Stimulated activated effector memory CD8-positive, alpha-beta T cell treated with anti-CD3 and anti-CD28 coated beads, Interleukin-12 subunit alpha, Interleukin-12 subunit beta, amount 100 ng/mL, for 72 hours (primary cell): ENCODE results near the gene NRG4.
"Not testable (repeated sequence)": the region's sequence is repeated elsewhere in the genome, so short reads cannot be mapped to it uniquely, and the experiment has no call there.

Source experiments
- ATAC-seq: fragments of 150-1000 bp; cut with Tn5 transposase; 2 replicates; pipeline ENCODE4 v1.10.0; 2021
- DNase-seq, 2 donors: peaks; one replicate each; pipeline ENCODE4 v3.0.0; 2021 to 2022; ENCODE audit warnings: low spot score in 2 of 2
- H3K27ac Mint-ChIP-seq: one replicate; pipeline ENCODE4 v1.8.0; 2022; ENCODE audit warnings: mild to moderate bottlenecking, mixed read lengths
- H3K36me3 Mint-ChIP-seq: one replicate; pipeline ENCODE4 v1.8.0; 2022; ENCODE audit warnings: mild to moderate bottlenecking, mixed read lengths
- H3K4me1 Mint-ChIP-seq: one replicate; pipeline ENCODE4 v1.8.0; 2022; ENCODE audit warnings: mixed read lengths
- H3K4me3 Mint-ChIP-seq: one replicate; pipeline ENCODE4 v1.8.0; 2022; ENCODE audit warnings: mild to moderate bottlenecking, mixed read lengths
- H3K9me3 Mint-ChIP-seq: one replicate; pipeline ENCODE4 v1.8.0; 2022; ENCODE audit warnings: mixed read lengths

Gene NRG4

DNA sequence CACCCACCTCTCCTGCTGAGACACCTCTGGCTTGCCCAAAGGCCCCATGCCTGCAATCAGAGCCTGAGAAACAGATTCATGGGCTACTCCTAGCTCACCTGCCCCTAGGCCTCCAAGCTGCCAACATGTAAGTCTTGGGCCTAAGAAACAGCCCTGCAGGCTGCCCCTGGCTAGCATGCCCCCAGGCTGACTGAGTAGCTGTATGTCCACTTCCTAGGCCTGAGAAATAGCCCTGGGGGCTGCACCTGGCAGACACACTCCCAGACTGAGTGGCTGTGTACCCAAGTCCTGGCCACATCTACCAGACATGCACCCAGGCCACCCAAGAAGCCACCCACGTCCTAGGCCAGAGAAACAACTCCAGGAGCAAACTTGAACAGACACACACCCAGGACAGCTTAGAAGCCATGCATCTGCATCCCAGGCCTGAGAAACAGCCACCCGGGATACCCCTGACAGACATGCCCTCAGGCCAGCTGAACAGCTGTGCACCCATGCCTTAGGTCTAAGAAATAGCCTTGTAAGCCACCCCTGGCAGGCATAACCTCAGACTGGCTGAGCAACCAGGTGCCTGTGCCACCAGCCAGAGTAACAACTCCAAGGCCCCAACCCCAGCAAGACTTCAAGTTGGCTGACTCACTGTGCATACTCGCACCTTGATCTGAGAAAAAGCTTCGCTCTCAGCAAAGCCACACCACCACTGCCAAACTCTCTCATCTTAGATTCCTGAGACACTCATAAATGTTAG, 12.0 kb upstream of the NRG4 start:
- ATAC-seq (no peak), DNase-seq (no peak)
- H3K9me3 Mint-ChIP-seq, result peaks cover 4% of the 10 kb centered on the region
- H3K4me1 Mint-ChIP-seq, result no peaks in the 10 kb centered on the region
- no peaks in the 10 kb centered on the region for H3K36me3 Mint-ChIP-seq
- no peak overlapping the region for H3K27ac Mint-ChIP-seq
- no peak overlapping the region for H3K4me3 Mint-ChIP-seq

DNA sequence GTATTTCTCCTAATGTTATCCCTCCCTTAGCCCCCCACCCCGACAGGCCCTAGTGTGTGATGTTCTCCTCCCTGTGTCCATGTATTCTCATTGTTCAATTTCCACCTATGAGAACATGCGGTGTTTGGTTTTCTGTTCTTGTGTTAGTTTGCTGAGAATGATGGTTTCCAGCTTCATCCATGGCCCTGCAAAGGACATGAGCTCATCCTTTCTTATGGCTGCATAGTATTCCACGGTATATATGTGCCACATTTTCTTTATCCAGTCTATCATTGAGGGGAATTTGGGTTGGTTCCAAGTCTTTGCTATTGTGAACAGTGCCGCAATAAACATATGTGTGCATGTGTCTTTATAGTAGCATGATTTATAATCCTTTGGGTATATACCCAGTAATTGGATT, 1.2 kb upstream of the NRG4 start:
- not testable (repeated sequence) for H3K27ac Mint-ChIP-seq, H3K36me3 Mint-ChIP-seq, H3K4me1 Mint-ChIP-seq, H3K4me3 Mint-ChIP-seq, ATAC-seq, DNase-seq
- peaks cover 14% of the 10 kb centered on the region for H3K9me3 Mint-ChIP-seq

GRCh38 chr15:76010613-76011012, 1.6 kb downstream of the NRG4 start:
- DNase-seq, result no peak
- H3K9me3 Mint-ChIP-seq, result no peaks in the 10 kb centered on the region
- peaks cover 6% of the 10 kb centered on the region for H3K4me1 Mint-ChIP-seq
- no peak overlapping the region for H3K4me3 Mint-ChIP-seq
- no peak overlapping the region for H3K27ac Mint-ChIP-seq
- ATAC-seq, result no peak
- no peaks in the 10 kb centered on the region for H3K36me3 Mint-ChIP-seq

DNA sequence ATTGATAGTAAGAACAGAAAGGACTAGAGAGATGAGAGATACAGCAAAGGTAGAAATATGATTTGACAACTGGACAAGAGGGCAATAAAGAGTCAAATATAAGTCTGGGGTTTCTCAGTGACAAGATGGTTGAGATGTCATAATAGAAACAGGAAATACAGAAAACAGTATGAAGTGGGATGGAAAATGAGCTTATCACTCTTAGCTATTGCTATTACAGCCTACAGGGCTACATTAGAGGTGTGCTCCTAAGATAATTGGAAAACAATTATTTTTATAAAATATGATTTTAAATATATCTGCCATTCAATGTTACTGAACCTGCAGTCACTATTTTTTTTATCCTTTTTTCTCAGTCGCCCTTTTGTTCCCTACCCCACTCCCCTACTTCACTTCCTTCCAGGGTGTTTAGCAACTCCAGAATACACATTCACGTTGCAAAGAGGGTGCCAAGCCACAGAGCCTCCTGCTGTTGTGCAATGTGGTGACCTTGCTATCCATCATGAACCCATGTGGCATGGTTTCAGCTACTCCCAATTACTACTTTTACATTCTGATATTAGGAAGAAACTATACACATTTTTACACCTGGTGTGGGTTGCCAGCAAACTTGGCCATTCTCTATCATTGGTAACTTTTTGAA, 6.0 kb downstream of the NRG4 start:
- H3K36me3 Mint-ChIP-seq, result no peaks in the 10 kb centered on the region
- no peaks in the 10 kb centered on the region for H3K9me3 Mint-ChIP-seq
- H3K4me3 Mint-ChIP-seq, result no peak overlapping the region
- DNase-seq, result no peak
- ATAC-seq, result no peak
- no peak overlapping the region for H3K27ac Mint-ChIP-seq
- no peaks in the 10 kb centered on the region for H3K4me1 Mint-ChIP-seq

- DNase-seq (no peak), ATAC-seq (no peak)
- H3K27ac Mint-ChIP-seq, result no peak overlapping the region
- H3K36me3 Mint-ChIP-seq, result no peaks in the 10 kb centered on the region
- H3K4me3 Mint-ChIP-seq, result no peak overlapping the region
- H3K4me1 Mint-ChIP-seq, result no peaks in the 10 kb centered on the region
- no peaks in the 10 kb centered on the region for H3K9me3 Mint-ChIP-seq
These were observed 8.9 kb downstream of the NRG4 start for GRCh38 chr15:76003364-76003763.

- H3K9me3 Mint-ChIP-seq, result no peaks in the 10 kb centered on the region
- no peak overlapping the region for H3K4me3 Mint-ChIP-seq
- H3K4me1 Mint-ChIP-seq, result no peaks in the 10 kb centered on the region
- ATAC-seq, result no peak
- H3K27ac Mint-ChIP-seq, result no peak overlapping the region
- H3K36me3 Mint-ChIP-seq, result no peaks in the 10 kb centered on the region
- DNase-seq, result no peak
These were observed 16.6 kb downstream of the NRG4 start for GRCh38 chr15:75995611-75996010.

- H3K9me3 Mint-ChIP-seq, result no peaks in the 10 kb centered on the region
- H3K4me3 Mint-ChIP-seq, result no peak overlapping the region
- no peaks in the 10 kb centered on the region for H3K36me3 Mint-ChIP-seq
These were observed 18.0 kb downstream of the NRG4 start for GRCh38 chr15:75994220-75994619.

DNA sequence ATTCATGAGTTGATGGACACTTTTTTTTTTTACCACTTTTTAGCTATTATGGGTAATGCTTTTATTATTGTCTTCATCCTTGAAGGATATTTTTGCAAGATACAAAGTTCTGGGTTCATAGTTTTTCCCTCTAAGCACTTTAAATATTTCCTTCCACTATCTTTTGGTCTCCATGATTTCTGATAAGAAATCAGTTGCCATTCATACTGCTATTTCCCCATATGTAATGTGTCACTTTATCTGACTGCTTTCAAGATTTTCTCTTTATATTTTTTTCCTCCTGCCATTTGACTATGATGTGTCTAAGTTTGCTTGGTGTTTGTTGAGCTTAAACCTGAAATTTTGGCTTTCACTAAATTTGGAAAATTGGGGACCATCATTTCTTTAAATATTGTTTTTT, 19.3 kb downstream of the NRG4 start:
- H3K4me3 Mint-ChIP-seq, result no peak overlapping the region
- DNase-seq, result no peak
- no peak for ATAC-seq
- H3K4me1 Mint-ChIP-seq, result no peaks in the 10 kb centered on the region
- H3K27ac Mint-ChIP-seq, result no peak overlapping the region
- H3K36me3 Mint-ChIP-seq, result no peaks in the 10 kb centered on the region
- H3K9me3 Mint-ChIP-seq, result no peaks in the 10 kb centered on the region

More at GRCh38 chr15:75994220-75994619, 18.0 kb downstream of the NRG4 start:
- no peaks in the 10 kb centered on the region for H3K4me1 Mint-ChIP-seq
- DNase-seq (no peak), ATAC-seq (no peak)
- H3K27ac Mint-ChIP-seq, result no peak overlapping the region

GRCh38 chr15:75989875-75990274, 22.3 kb downstream of the NRG4 start:
- Mint-ChIP-seq H3K4me3 (no peak overlapping the region), H3K9me3 (no peaks in the 10 kb centered on the region), H3K4me1 (no peaks in the 10 kb centered on the region), H3K36me3 (no peaks in the 10 kb centered on the region), H3K27ac (no peak overlapping the region)
- DNase-seq (no peak), ATAC-seq (no peak)

DNA sequence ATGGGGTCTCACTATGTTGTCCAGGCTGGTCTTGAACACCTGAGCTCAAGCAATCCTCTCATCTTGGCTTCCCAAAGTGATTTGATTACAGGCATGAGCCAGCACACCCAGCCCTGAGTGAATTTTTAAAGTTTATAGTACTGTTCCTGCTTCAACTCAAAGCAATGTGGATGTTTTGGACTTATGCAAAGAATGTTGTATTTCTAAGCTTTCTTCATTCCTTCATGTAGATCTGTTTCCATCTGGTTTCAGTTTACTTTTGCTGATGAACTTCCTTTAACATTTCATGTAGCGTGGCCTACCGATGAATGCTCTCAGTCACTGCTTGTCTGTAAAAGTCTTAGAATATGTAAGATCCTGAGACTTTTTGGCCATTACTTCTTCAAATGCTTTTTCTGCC, 23.2 kb downstream of the NRG4 start:
- no peaks in the 10 kb centered on the region for H3K36me3 Mint-ChIP-seq
- no peak for DNase-seq
- H3K27ac Mint-ChIP-seq, result no peak overlapping the region
- ATAC-seq, result no peak
- H3K4me3 Mint-ChIP-seq, result no peak overlapping the region
- H3K4me1 Mint-ChIP-seq, result no peaks in the 10 kb centered on the region
- no peaks in the 10 kb centered on the region for H3K9me3 Mint-ChIP-seq

GRCh38 chr15:75985971-75986370, 26.3 kb downstream of the NRG4 start:
- no peak for DNase-seq
- no peak for ATAC-seq

DNA sequence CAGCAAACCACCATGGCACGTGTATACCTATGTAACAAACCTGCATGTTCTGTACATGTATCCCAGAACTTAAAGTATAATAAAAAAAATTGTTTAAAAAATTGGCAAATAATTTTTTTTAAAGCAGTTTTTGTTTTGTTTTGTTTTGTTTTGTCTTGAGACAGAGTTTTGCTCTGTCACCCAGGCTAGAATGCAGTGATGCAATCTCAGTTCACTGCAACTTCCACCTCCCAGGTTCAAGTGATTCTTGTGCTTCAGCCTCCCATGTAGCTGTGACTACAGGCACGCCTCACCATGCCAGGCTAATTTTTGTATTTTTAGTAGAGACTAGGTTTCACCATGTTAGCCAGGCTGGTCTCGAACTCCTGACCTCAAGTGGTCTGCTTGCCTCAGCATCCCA, 27.5 kb downstream of the NRG4 start:
- H3K4me1 Mint-ChIP-seq, H3K27ac Mint-ChIP-seq, ATAC-seq, DNase-seq, H3K36me3 Mint-ChIP-seq, H3K9me3 Mint-ChIP-seq, H3K4me3 Mint-ChIP-seq: not testable (repeated sequence)

More at GRCh38 chr15:75985971-75986370, 26.3 kb downstream of the NRG4 start:
- no peaks in the 10 kb centered on the region for H3K36me3 Mint-ChIP-seq
- no peak overlapping the region for H3K4me3 Mint-ChIP-seq
- H3K4me1 Mint-ChIP-seq, result no peaks in the 10 kb centered on the region
- no peaks in the 10 kb centered on the region for H3K9me3 Mint-ChIP-seq
- H3K27ac Mint-ChIP-seq, result no peak overlapping the region

GRCh38 chr15:75982468-75982867, 29.8 kb downstream of the NRG4 start:
- no peaks in the 10 kb centered on the region for H3K4me1 Mint-ChIP-seq
- no peak overlapping the region for H3K27ac Mint-ChIP-seq
- no peak for ATAC-seq
- no peak for DNase-seq
- H3K36me3 Mint-ChIP-seq, result no peaks in the 10 kb centered on the region
- no peaks in the 10 kb centered on the region for H3K9me3 Mint-ChIP-seq
- no peak overlapping the region for H3K4me3 Mint-ChIP-seq

DNA sequence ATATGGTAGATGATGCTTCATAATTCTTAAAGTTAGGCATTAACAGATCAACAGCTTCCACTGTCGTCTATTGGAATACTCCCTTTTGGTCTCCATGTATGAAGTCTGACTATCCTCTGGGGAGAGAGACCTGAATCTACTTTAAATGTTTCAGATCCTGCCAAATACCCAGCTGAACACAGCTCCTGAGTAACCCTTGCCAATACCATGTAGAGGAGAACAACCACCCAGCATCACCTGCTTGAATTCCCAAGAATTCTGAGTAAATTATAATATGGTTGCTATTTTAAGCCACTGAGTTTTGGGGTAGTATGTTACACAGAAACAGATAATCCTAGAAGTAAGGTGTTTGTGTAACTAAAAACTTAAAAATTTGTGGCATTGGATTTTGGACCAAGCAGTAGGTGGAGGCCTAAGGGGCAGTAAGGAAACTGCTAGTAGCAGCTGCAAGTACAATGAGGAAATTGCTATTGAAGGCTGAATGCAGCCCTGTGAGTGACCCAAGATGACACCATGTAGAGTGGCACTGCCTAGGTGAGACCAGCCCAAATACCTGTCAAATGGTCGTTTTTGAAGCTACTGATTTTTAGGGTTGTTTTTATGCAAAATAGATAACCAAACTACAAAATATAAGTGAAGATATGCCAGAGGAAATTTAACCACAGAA, 30.9 kb downstream of the NRG4 start:
- Mint-ChIP-seq H3K36me3 (no peaks in the 10 kb centered on the region), H3K4me3 (no peak overlapping the region), H3K27ac (no peak overlapping the region), H3K4me1 (no peaks in the 10 kb centered on the region), H3K9me3 (no peaks in the 10 kb centered on the region)
- ATAC-seq, result no peak
- DNase-seq, result no peak

GRCh38 chr15:75976766-75977165, 35.5 kb downstream of the NRG4 start:
- not testable (repeated sequence) for DNase-seq, H3K4me3 Mint-ChIP-seq, ATAC-seq, H3K9me3 Mint-ChIP-seq, H3K27ac Mint-ChIP-seq, H3K36me3 Mint-ChIP-seq, H3K4me1 Mint-ChIP-seq

- ATAC-seq (no peak), DNase-seq (no peak)
- Mint-ChIP-seq H3K4me3 (no peak overlapping the region), H3K9me3 (peaks cover 2% of the 10 kb centered on the region), H3K36me3 (no peaks in the 10 kb centered on the region), H3K4me1 (no peaks in the 10 kb centered on the region), H3K27ac (no peak overlapping the region)
These were observed 46.2 kb downstream of the NRG4 start for GRCh38 chr15:75966073-75966472.
